RWPE2 (cell line): Measurements from ENCODE around the gene EEPD1.

ENCODE experiments used
- ATAC-seq: fragments of 200-7000 bp; cut with Tn5 transposase; 3 replicates; pipeline ENCODE4 v1.9.1; 2021; ENCODE audit warnings: low read depth
- DNase-seq: peaks from one replicate; pipeline ENCODE4 v3.0.0-alpha.2; 2020; ENCODE audit warnings: low spot score
- H3K27ac ChIP-seq: fragments of 450-650 bp; 2 replicates; pipeline ENCODE4 v1.5.1; 2017; ENCODE audit warnings: mild to moderate bottlenecking; ENCODE audit not compliant: poor library complexity, severe bottlenecking
- H3K27me3 ChIP-seq: fragments of 250-450 bp; sonication (Bioruptor Pico); 2 replicates; pipeline ENCODE4 v1.5.1; 2021; ENCODE audit warnings: mild to moderate bottlenecking, moderate library complexity; ENCODE audit not compliant: insufficient read depth, poor library complexity, severe bottlenecking
- H3K36me3 ChIP-seq: fragments of 250-450 bp; sonication (Bioruptor Pico); 2 replicates; pipeline ENCODE4 v1.5.1; 2020; ENCODE audit warnings: low read depth, mild to moderate bottlenecking, moderate library complexity
- H3K4me1 ChIP-seq: fragments of 250-450 bp; sonication (Bioruptor Pico); 2 replicates; pipeline ENCODE4 v1.5.1; 2021; ENCODE audit warnings: mild to moderate bottlenecking, moderate library complexity; ENCODE audit not compliant: insufficient read depth, poor library complexity, severe bottlenecking
- H3K4me3 ChIP-seq: fragments of 250-450 bp; sonication (Bioruptor Pico); 2 replicates; pipeline ENCODE4 v1.5.1; 2021; ENCODE audit warnings: mild to moderate bottlenecking, moderate library complexity; ENCODE audit not compliant: severe bottlenecking
- H3K9me3 ChIP-seq: fragments of 250-450 bp; sonication (Bioruptor Pico); 2 replicates; pipeline ENCODE4 v1.5.1; 2021; ENCODE audit warnings: mild to moderate bottlenecking, moderate library complexity; ENCODE audit not compliant: severe bottlenecking
- CTCF ChIP-seq: fragments of 450-650 bp; IDR thresholded peaks from one replicate; pipeline ENCODE4 v1.5.1; 2017; ENCODE audit warnings: mild to moderate bottlenecking, moderate library complexity; ENCODE audit not compliant: poor library complexity, severe bottlenecking

Gene EEPD1

GRCh38 chr7:36157527-36158320 is 4.7 kb downstream of the EEPD1 start:
- H3K36me3 ChIP-seq: no peaks in the 10 kb centered on the region
- peaks cover 19% of the 10 kb centered on the region for H3K4me1 ChIP-seq
- H3K27me3 ChIP-seq: no peaks in the 10 kb centered on the region
- peak overlapping the region; percentile 21 for H3K27ac ChIP-seq
- H3K9me3 ChIP-seq: no peaks in the 10 kb centered on the region
- H3K4me3 ChIP-seq: no peak overlapping the region
- no peak for DNase-seq
- peak; percentile 20; the same call in 1 of the 3 replicates for ATAC-seq
- TF ChIP-seq CTCF: no peak

- no peaks in the 10 kb centered on the region for H3K36me3 ChIP-seq
- H3K27ac ChIP-seq: peak overlapping the region; percentile 21
- peaks cover 19% of the 10 kb centered on the region for H3K4me1 ChIP-seq
- no peak overlapping the region for H3K4me3 ChIP-seq
- ATAC-seq: no peak
- DNase-seq: no peak
- TF ChIP-seq CTCF: no peak
- H3K27me3 ChIP-seq: no peaks in the 10 kb centered on the region
- H3K9me3 ChIP-seq: no peaks in the 10 kb centered on the region
These were observed 5.2 kb downstream of the EEPD1 start for GRCh38 chr7:36158321-36158605.

GRCh38 chr7:36159618-36160017 is 6.6 kb downstream of the EEPD1 start:
- H3K4me3 ChIP-seq: no peak overlapping the region
- no peak overlapping the region for H3K27ac ChIP-seq
- no peak for TF ChIP-seq CTCF
- no peak for DNase-seq
- no peak for ATAC-seq
- no peaks in the 10 kb centered on the region for H3K9me3 ChIP-seq
- H3K36me3 ChIP-seq: no peaks in the 10 kb centered on the region
- no peaks in the 10 kb centered on the region for H3K27me3 ChIP-seq
- peaks cover 19% of the 10 kb centered on the region for H3K4me1 ChIP-seq

GRCh38 chr7:36160313-36160712 is 7.3 kb downstream of the EEPD1 start:
- Histone ChIP-seq H3K4me3 (no peak overlapping the region), H3K27ac (no peak overlapping the region), H3K9me3 (no peaks in the 10 kb centered on the region), H3K4me1 (peaks cover 19% of the 10 kb centered on the region), H3K36me3 (no peaks in the 10 kb centered on the region), H3K27me3 (no peaks in the 10 kb centered on the region)
- no peak for ATAC-seq
- no peak for TF ChIP-seq CTCF
- DNase-seq: no peak

GRCh38 chr7:36161996-36162395 is 8.9 kb downstream of the EEPD1 start:
- H3K4me1 ChIP-seq: peaks cover 19% of the 10 kb centered on the region
- ATAC-seq: peak; percentile 86

More at GRCh38 chr7:36161996-36162395, 8.9 kb downstream of the EEPD1 start:
- Histone ChIP-seq H3K4me3 (no peak overlapping the region), H3K9me3 (no peaks in the 10 kb centered on the region), H3K36me3 (no peaks in the 10 kb centered on the region), H3K27ac (peak overlapping the region; percentile 74), H3K27me3 (no peaks in the 10 kb centered on the region)
- DNase-seq: no peak
- TF ChIP-seq CTCF: no peak
